Sciatic nerve (tissue), 2 donors: Measurements from ENCODE around the gene LSM7. TPM values are rescaled to one million over a fixed set of nuclear protein-coding genes. Genes with fewer than 3 reads are reported as not detected.

Experiments used
- ATAC-seq: fragments of 200-7000 bp; cut with Tn5 transposase; one replicate; pipeline ENCODE4 v1.9.1; 2020; ENCODE audit warnings: mild to moderate bottlenecking, moderate library complexity
- DNase-seq: peaks from one replicate; pipeline ENCODE4 v3.0.0-alpha.2; 2020; ENCODE audit warnings: low spot score
- intact Hi-C: fragments of 100-400 bp; cut with DNase I; formaldehyde crosslinking; loops from one replicate; pipeline ENCODE4 v1.14.2; 2022
- total RNA-seq: library from RNA; stranded (reverse); fragmentation: NEBNext Ultra II Directional; extraction: Animal tissue kit (Norgen Biotek cat#: 25700); gene quantifications from one replicate; pipeline ENCODE4 v1.2.1, GENCODE V29; 2021
- donor health status: DM: no; HTN: no; CAD: no.
- donor health status: DM: no; HTN: no; CAD: no.

LSM7 gene
- total RNA-seq, 1 donor from 2014 or later = 46.9 TPM

DNA sequence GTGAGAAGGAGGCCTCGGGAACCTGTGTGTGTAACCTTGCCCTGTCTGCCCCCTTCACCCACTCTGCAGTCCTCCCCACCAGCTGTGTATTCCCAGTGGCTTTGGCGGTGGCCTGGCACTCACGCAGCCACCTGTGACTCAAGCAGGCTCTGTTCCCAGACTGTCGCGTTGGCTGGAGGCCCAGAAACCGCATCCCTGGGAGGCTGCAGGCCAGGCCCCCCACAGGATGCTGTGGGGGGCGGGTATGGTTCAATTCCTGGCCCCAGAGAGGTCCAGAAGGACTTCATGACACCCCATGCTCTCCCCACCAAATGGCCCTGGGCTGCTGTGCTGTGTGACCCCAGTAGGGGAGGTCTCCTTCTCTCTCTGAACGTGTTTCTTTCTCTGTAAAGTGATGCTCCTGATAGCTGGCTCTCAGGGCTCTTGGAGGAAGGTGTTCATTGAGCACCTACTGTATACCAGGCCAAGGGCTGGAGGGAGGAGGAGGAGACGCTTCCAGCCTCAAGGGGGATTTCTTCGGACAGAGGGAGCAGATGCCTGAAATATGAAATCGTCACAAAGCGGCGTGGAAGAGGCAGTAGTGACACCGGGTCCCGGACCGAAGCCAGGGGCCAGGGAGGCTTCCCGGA is 18.5 kb downstream of the LSM7 start:
- DNase-seq (no peak), ATAC-seq (no peak)
- intact Hi-C loops = no loop called here

- DNase-seq = no peak
- intact Hi-C loops = no loop called here
- ATAC-seq = no peak
Observed at GRCh38 chr19:2308114-2308556, 20.3 kb downstream of the LSM7 start, which contains the start of gene LINGO3. Gene LINGO3 (minus strand): TSS chr19:2308154. CDS start chr19:2291776, 16,378 bp downstream.

- no peak for ATAC-seq
Observed at GRCh38 chr19:2307518-2308012, 20.8 kb downstream of the LSM7 start.

DNA sequence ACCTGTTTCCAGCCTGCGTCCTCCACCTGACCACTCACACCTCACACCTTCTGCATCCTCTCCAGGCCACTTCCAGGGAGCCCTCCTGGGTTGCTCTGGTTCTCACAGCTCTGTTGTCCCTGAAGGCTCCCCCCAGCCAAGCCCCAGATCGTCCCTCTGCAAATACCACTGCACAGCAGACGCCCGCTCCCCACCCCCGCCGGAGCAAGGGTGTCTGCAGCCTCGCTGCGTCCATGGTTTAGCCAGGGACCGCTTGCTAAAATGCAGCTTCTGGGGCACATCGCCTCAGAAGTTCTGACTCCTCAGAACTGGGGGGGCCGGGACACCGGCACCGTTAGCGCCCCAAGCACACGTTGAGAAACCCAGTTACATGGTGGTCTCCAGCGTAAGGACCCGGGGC is 21.4 kb downstream of the LSM7 start:
- ATAC-seq (no peak), DNase-seq (no peak)
- intact Hi-C loops = no loop called here

More at GRCh38 chr19:2307518-2308012, 20.8 kb downstream of the LSM7 start:
- intact Hi-C loops = no loop called here
- DNase-seq = no peak

- DNase-seq (no peak), ATAC-seq (no peak)
- intact Hi-C loops = no loop called here
Observed at GRCh38 chr19:2306281-2306806, 22.0 kb downstream of the LSM7 start.

DNA sequence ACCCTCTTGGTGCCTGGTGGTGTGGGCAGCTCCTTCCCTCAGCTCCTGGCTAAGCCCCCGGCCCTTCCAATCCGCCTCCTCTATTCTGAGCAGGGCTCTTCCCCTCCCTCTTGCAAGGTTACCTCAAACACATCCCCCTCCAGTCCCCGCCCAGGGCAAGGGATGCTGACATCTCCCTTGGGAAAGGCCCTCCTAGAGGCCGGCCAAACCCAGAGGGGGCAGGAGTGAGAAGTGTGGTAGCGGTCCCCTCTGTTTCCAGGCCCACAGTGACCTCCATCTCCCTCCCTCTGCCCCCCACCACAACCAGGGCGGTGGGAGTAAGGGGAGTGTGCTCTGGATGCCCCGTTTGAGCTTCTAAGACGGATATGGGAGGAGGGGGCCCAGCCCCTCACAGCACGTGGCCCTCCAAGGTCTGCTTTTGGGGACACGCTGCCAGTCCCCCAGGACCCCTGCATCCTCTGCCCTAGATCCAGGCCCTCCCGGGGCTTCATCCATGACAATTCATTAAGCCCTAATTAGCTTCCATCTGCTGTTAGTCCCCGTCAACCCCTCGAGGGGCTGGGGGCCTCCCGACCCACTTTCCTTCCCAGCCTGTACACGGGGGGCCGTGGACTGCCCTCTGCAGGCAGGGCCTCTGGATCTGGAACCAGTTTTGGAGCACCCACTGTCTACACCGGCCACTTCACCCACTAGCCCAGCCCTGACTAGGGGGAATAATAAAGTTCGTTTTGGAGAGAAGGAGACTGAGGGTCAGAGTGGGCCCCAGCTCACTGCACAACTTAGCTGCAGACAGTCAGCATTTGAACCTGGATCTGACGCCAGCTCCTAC is 22.7 kb downstream of the LSM7 start:
- ATAC-seq = no peak
- DNase-seq = no peak
- intact Hi-C loops = no loop called here

GRCh38 chr19:2303211-2303798 is 25.1 kb downstream of the LSM7 start:
- ATAC-seq (no peak), DNase-seq (no peak)
- intact Hi-C loops = no loop called here

GRCh38 chr19:2302319-2303210 is 25.8 kb downstream of the LSM7 start:
- DNase-seq (peak; percentile 71), ATAC-seq (peak; percentile 75)
- intact Hi-C loops = no loop called here

DNA sequence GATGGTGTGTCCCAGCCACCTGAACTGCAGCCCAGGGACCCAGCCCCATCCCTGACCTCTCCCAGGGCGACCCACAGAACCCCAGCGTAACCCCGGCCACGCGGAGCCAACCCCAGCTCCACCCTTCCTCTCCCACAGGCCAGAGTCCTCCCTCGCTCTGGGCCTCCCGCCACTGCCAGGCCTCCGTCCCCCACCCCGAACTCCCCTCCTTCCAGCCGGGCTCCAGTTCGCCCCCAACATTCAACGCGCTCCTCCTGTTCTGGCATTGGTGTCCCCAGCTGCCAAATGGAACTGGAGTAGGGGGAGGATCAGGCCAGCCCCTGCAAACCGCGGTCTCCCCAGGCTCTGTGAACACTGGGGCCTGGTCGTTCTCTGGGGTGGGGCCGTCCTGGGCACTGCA is 27.9 kb downstream of the LSM7 start:
- no peak for DNase-seq
- ATAC-seq = no peak
- intact Hi-C loops = no loop called here

- no peak for DNase-seq
- intact Hi-C loops = no loop called here
- no peak for ATAC-seq
Observed at GRCh38 chr19:2296141-2296540, 32.2 kb downstream of the LSM7 start.

DNA sequence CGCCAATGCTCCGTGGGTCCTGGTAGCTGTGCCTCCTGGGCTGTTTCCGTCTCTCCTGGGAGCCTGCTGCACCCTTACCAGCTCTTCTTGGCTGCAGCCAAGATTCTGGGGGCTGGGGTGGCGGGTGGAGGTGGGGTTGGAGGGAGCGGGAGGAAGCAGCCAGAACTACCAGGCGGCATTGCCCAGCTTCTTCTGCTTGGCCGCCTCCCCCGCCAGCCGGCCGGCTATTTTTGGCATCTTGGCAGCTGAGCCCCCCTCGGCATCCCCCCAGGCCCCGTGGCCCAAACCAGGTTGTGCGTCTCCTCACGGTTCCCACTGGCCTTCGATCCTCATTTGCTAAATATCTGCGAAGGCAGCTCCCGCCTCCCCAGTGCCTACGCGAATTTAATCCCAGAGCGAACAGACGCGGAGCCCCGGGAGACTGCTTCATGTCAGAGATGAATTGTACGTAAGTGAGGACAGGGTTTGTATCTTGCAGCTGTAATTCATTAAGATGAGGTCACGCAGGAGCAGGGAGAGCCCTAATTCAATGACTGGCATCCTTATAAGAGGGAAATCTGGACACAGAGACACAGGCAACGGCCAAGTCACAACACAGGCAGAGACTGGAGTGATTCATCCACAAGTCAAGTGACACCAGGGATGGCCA is 33.6 kb downstream of the LSM7 start:
- intact Hi-C loops = no loop called here
- DNase-seq (no peak), ATAC-seq (peak; percentile 74)

DNA sequence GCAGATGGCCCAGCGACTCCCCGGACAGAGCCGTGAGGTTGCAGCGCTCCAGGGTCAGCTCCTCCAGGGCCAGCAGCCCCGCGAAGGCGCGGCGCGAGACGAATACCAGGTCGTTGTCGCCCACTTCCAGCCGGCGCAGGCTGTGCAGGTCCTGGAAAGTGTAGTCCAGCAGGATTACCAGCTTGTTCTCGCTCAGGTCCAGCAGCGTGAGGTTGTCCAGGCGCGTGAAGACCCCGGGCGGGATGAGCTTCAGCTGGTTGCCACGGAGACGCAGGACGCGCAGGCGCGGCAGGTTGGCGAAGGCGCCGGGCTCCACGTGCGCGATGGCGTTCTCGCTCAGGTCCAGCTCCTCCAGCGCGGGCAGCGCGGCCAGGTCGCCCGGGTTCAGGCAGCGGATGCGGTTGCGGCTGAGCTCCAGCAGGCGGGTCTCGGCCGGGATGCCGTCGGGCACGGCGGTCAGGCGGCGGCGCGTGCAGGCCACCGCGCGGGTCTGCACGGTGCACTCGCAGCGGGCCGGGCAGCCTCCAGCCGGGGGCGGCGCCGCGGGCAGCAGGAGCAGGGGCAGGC is 37.1 kb downstream of the LSM7 start:
- no peak for ATAC-seq
- no peak for DNase-seq
- intact Hi-C loops = no loop called here

- intact Hi-C loops = no loop called here
- ATAC-seq = no peak
- no peak for DNase-seq
Observed at GRCh38 chr19:2290441-2291184, 37.8 kb downstream of the LSM7 start.

DNA sequence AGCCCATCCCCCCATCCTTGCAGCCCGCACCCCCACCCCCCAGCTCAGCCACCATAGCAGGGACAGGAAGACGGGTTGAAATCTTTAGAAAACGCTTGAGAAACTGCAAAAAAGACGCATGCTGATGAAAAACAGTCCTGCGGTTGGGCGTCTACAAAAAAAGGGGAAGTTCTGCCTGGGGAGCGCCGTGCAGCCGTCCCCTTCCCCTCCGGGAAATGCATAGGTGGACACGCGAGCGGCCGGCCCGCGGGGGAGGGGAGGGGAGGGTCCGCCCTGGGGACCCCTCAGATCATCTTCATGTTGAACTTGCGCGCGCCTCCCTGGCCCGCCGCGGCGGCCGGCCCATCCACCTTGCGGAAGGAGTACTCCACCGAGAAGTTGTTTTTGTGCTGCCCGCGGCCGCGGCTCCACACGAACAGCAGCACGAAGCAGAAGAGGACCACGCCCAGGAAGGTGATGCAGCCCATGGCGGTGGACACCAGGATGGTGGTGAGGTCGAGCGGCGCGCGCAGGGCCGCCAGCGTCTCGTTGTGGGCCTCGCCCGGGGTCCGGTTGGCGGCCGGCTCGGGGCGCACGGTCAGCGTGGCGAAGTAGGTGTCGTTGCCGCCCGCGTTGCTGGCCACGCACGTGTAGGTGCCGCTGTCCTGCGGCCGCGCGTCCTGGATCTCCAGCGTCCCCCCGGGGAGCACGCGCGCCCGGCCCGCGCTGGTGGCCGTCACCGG is 38.5 kb downstream of the LSM7 start:
- ATAC-seq (peak; percentile 19), DNase-seq (no peak)
- intact Hi-C loops = no loop called here

- ATAC-seq (peak; percentile 5), DNase-seq (no peak)
- intact Hi-C loops = no loop called here
Observed at GRCh38 chr19:2288818-2289713, 39.3 kb downstream of the LSM7 start.
